ENCODE results near the gene LENEP.

LENEP gene

GRCh38 chr1:154993572-154994268, at the start of gene LENEP:
TSS of gene LENEP (plus strand) at chr1:154993586. CDS start at chr1:154993608, 22 bp downstream.
- TF ChIP-seq CTCF (IDR thresholded peaks at IDR 0.05; ENCODE audit: control insufficient read depth, extremely low read depth, insufficient read depth) = no peak

GRCh38 chr1:154943649-154944400, 49.6 kb upstream of the LENEP start:
- TF ChIP-seq CTCF (IDR thresholded peaks at IDR 0.05; ENCODE audit: control insufficient read depth, extremely low read depth, insufficient read depth) = peak; percentile 84
- no peak for DNase-seq (ENCODE audit: low read depth)
- no peak overlapping the region for H3K4me3 ChIP-seq (ENCODE audit: low read depth, low read length)

More at GRCh38 chr1:154993572-154994268, at the start of gene LENEP:
- DNase-seq (ENCODE audit: low read depth) = no peak
- no peak within 1 kb of the TSS for H3K4me3 ChIP-seq (ENCODE audit: low read depth, low read length)

- DNase-seq (ENCODE audit: low read depth) = no peak
- TF ChIP-seq CTCF (IDR thresholded peaks at IDR 0.05; ENCODE audit: control insufficient read depth, extremely low read depth, insufficient read depth) = no peak
- H3K4me3 ChIP-seq (ENCODE audit: low read depth, low read length) = no peak overlapping the region
Observed at GRCh38 chr1:154944401-154945159, 48.8 kb upstream of the LENEP start.

- DNase-seq (ENCODE audit: low read depth) = no peak
- no peak overlapping the region for H3K4me3 ChIP-seq (ENCODE audit: low read depth, low read length)
Observed at GRCh38 chr1:154945160-154945961, 48.0 kb upstream of the LENEP start.

GRCh38 chr1:154945962-154946850, 47.2 kb upstream of the LENEP start:
- no peak for TF ChIP-seq CTCF (IDR thresholded peaks at IDR 0.05; ENCODE audit: control insufficient read depth, extremely low read depth, insufficient read depth)
- no peak overlapping the region for H3K4me3 ChIP-seq (ENCODE audit: low read depth, low read length)
- no peak for DNase-seq (ENCODE audit: low read depth)

More at GRCh38 chr1:154945160-154945961, 48.0 kb upstream of the LENEP start:
- no peak for TF ChIP-seq CTCF (IDR thresholded peaks at IDR 0.05; ENCODE audit: control insufficient read depth, extremely low read depth, insufficient read depth)

Data from LNCaP clone FGC (cell line).